ENCODE results near the gene GNG2. TPM values are rescaled to one million over a fixed set of nuclear protein-coding genes. Genes with fewer than 3 reads are reported as not detected.
"Not testable (repeated sequence)": the region's sequence is repeated elsewhere in the genome, so short reads cannot be mapped to it uniquely, and the experiment has no call there.

The GNG2 gene
- total and polyA plus RNA-seq, 2 donors from 2014 or later = 4.0 to 35.6 TPM

DNA sequence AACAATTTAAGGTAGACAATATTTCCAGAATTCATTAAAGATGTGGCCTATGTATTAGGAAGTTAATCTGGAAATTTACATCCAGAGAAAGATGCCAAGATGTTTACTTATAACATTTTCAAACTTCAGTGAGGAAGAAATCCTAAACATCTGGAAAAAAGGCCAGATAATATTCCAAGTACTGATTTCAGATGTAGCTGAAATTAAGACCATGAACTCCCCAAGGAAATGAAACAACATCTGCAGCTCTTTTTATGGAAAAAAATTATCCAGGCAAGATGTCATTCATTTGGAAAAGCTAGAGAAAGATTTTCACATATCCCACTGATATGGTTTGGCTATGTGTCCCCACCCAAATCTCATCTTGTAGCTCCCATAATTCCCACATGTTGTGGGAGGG is 35.0 kb downstream of the GNG2 start:
- no peaks in the 10 kb centered on the region for H3K4me1 ChIP-seq (ENCODE audit: control insufficient read depth in 2 of 3, insufficient read depth in 2 of 3, low read depth in 1 of 3, low read length in 3 of 3)
- TF ChIP-seq, protein P1, sequence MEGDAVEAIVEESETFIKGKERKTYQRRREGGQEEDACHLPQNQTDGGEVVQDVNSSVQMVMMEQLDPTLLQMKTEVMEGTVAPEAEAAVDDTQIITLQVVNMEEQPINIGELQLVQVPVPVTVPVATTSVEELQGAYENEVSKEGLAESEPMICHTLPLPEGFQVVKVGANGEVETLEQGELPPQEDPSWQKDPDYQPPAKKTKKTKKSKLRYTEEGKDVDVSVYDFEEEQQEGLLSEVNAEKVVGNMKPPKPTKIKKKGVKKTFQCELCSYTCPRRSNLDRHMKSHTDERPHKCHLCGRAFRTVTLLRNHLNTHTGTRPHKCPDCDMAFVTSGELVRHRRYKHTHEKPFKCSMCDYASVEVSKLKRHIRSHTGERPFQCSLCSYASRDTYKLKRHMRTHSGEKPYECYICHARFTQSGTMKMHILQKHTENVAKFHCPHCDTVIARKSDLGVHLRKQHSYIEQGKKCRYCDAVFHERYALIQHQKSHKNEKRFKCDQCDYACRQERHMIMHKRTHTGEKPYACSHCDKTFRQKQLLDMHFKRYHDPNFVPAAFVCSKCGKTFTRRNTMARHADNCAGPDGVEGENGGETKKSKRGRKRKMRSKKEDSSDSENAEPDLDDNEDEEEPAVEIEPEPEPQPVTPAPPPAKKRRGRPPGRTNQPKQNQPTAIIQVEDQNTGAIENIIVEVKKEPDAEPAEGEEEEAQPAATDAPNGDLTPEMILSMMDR (IDR thresholded peaks at IDR 0.05; ENCODE audit: borderline replicate concordance, extremely low read depth, insufficient read depth) = no peak
- no peak for FAIRE-seq
- no peak for DNase-seq
- no peak overlapping the region for H3K4me3 ChIP-seq (ENCODE audit: low read length in 3 of 3)
- H3K27ac ChIP-seq (ENCODE audit: low read depth in 2 of 2, low read length in 2 of 2) = no peak overlapping the region
- intact Hi-C loops (cut with DNase I) = no loop called here
- H3K9me3 ChIP-seq (ENCODE audit: control insufficient read depth in 2 of 3, insufficient read depth in 1 of 3, low read length in 3 of 3) = no peaks in the 10 kb centered on the region
- no peak overlapping the region for H3K9ac ChIP-seq (ENCODE audit: low read length in 3 of 3)
- H3K36me3 ChIP-seq (ENCODE audit: control insufficient read depth in 2 of 3, insufficient read depth in 3 of 3, low read length in 3 of 3) = no peaks in the 10 kb centered on the region
- H3K27me3 ChIP-seq (ENCODE audit: control insufficient read depth, insufficient read depth, low read length) = no peaks in the 10 kb centered on the region

DNA sequence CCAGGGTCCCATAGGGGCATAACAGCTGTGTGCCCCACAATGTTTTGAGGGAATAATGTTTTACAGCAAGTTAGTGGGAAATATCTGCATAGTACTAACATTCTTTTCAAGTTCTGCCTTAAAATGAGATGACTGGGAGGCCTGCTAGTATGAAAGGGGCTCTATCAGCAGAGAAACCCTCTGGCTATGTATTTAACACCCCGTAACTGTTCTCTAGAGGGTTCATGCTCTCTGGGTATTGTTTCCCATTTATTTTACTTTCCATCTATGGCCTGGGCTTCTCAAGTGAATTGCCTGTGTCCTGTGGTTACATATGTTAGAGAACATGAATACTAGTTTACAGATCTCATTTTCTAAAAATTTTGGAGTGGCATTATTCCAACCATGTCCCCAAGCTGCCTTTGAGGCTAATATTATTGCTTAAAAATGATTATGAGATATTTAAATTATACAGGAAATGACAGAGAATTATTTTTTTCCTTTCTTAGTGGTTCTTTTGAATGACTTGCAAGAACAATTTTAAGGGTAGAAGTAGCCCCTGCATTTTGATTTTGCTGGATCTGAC is 37.5 kb downstream of the GNG2 start:
- H3K4me1 ChIP-seq (ENCODE audit: control insufficient read depth in 2 of 3, insufficient read depth in 2 of 3, low read depth in 1 of 3, low read length in 3 of 3) = no peaks in the 10 kb centered on the region
- no peak overlapping the region for H3K9ac ChIP-seq (ENCODE audit: low read length in 3 of 3)
- intact Hi-C loops (cut with DNase I) = no loop called here
- H3K9me3 ChIP-seq (ENCODE audit: control insufficient read depth in 2 of 3, insufficient read depth in 1 of 3, low read length in 3 of 3) = no peaks in the 10 kb centered on the region
- TF ChIP-seq, protein P1 (IDR thresholded peaks at IDR 0.05; ENCODE audit: borderline replicate concordance, extremely low read depth, insufficient read depth) = no peak
- no peaks in the 10 kb centered on the region for H3K27me3 ChIP-seq (ENCODE audit: control insufficient read depth, insufficient read depth, low read length)
- no peak overlapping the region for H3K27ac ChIP-seq (ENCODE audit: low read depth in 2 of 2, low read length in 2 of 2)
- DNase-seq (no peak), FAIRE-seq (no peak)
- H3K4me3 ChIP-seq (ENCODE audit: low read length in 3 of 3) = no peak overlapping the region
- no peaks in the 10 kb centered on the region for H3K36me3 ChIP-seq (ENCODE audit: control insufficient read depth in 2 of 3, insufficient read depth in 3 of 3, low read length in 3 of 3)

DNA sequence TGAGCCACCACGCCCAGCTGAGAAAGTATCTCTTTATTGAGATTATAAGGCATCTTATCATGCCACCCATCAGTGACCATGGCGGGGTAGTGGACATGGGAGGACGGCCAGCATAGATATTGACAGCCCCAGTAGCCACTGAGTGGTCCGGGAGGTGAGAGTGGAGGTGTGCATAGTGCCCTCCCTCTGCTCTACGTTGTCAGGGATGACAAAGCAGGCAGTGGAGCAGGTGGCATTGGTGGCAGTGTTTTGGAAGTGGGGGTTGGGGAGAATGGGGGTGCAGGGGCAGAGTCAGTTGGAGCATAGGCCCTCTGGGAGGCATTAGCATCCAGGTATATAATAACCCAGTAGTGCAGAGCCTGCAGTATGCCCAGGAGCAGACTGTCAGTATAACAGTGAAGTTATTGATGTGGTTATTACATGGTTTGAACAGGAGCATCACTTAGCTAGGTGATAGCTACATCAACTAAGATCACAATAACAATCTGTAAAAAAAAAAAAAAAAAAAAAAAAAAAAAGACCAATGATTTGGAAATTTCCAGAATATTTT is 41.1 kb downstream of the GNG2 start:
- Histone ChIP-seq H3K27me3 (ENCODE audit: control insufficient read depth, insufficient read depth, low read length) (no peaks in the 10 kb centered on the region), H3K27ac (ENCODE audit: low read depth in 2 of 2, low read length in 2 of 2) (no peak overlapping the region), H3K9me3 (ENCODE audit: control insufficient read depth in 2 of 3, insufficient read depth in 1 of 3, low read length in 3 of 3) (peaks cover 0 to 2% (median 0%) of the 10 kb centered on the region in 3 donors), H3K4me1 (ENCODE audit: control insufficient read depth in 2 of 3, insufficient read depth in 2 of 3, low read depth in 1 of 3, low read length in 3 of 3) (no peaks in the 10 kb centered on the region), H3K9ac (ENCODE audit: low read length in 3 of 3) (no peak overlapping the region), H3K36me3 (ENCODE audit: control insufficient read depth in 2 of 3, insufficient read depth in 3 of 3, low read length in 3 of 3) (no peaks in the 10 kb centered on the region), H3K4me3 (ENCODE audit: low read length in 3 of 3) (no peak overlapping the region)
- intact Hi-C loops (cut with DNase I) = no loop called here
- TF ChIP-seq, protein P1 (IDR thresholded peaks at IDR 0.05; ENCODE audit: borderline replicate concordance, extremely low read depth, insufficient read depth) = no peak
- DNase-seq (no peak), FAIRE-seq (no peak)

DNA sequence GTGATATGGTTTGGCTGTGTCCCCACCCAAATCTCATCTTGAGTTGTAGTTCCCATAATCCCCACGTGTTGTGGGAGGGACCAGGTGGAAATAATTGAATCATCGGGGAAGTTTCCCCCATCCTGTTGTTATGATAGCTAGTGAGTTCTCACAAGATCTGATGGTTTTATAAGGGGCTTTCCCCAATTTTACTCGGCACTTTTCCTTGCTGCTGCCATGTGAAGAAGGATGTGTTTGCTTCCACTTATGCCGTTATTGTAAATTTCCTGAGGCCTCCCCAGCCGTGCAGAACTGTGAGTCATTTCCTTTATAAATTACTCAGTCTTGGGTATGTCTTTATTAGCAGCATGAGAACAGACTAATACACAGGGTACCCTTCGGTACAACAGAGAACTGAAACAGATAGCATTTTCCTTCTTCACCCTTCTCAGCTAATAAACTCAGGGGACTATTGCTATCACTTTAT is 45.3 kb downstream of the GNG2 start:
- H3K4me1 ChIP-seq (ENCODE audit: control insufficient read depth in 2 of 3, insufficient read depth in 2 of 3, low read depth in 1 of 3, low read length in 3 of 3); FAIRE-seq; H3K27me3 ChIP-seq (ENCODE audit: control insufficient read depth, insufficient read depth, low read length); H3K9ac ChIP-seq (ENCODE audit: low read length in 3 of 3); intact Hi-C loops (cut with DNase I); H3K27ac ChIP-seq (ENCODE audit: low read depth in 2 of 2, low read length in 2 of 2); DNase-seq; H3K9me3 ChIP-seq (ENCODE audit: control insufficient read depth in 2 of 3, insufficient read depth in 1 of 3, low read length in 3 of 3); H3K4me3 ChIP-seq (ENCODE audit: low read length in 3 of 3); H3K36me3 ChIP-seq (ENCODE audit: control insufficient read depth in 2 of 3, insufficient read depth in 3 of 3, low read length in 3 of 3): not testable (repeated sequence)
